Psoas muscle (tissue), 8 donors: Measurements from ENCODE around the gene PIPOX. TPM values are rescaled to one million over a fixed set of nuclear protein-coding genes. Genes with fewer than 3 reads are reported as not detected.
A peak's percentile ranks its signal among the peaks of the same experiment; 100 is the strongest.

ENCODE experiments used
- ATAC-seq, 4 donors: fragments of 200-7000 bp; cut with Tn5 transposase; one replicate each; pipeline ENCODE4 v1.9.1; 2020; ENCODE audit warnings: moderate library complexity in 3 of 4, mild to moderate bottlenecking in 2 of 4
- DNase-seq, 2 donors: peaks; one replicate each; pipeline ENCODE4 v3.0.0-alpha.2; 2020
- H3K27ac ChIP-seq: fragments of 200-600 bp; one replicate; pipeline ENCODE4 v1.8.0; 2022
- H3K27me3 ChIP-seq, 3 donors: fragments of 200-600 bp in 1 of 3; one replicate each; pipeline versions ENCODE4 v1.6.1 to v1.8.0; 2013 to 2022; ENCODE audit warnings: low read length in 2 of 3, mild to moderate bottlenecking in 2 of 3, moderate library complexity in 1 of 3; ENCODE audit not compliant: insufficient read depth in 3 of 3
- H3K36me3 ChIP-seq, 2 donors: fragments of 200-600 bp in 1 of 2; one replicate each; pipeline versions ENCODE4 v1.6.1 to v1.8.0; 2013 to 2022; ENCODE audit warnings: low read depth in 1 of 2, mild to moderate bottlenecking in 1 of 2, moderate library complexity in 1 of 2; ENCODE audit not compliant: insufficient read depth in 1 of 2
- H3K4me1 ChIP-seq: fragments of 200-600 bp; one replicate; pipeline ENCODE4 v1.8.0; 2022
- H3K4me3 ChIP-seq: fragments of 200-600 bp; one replicate; pipeline ENCODE4 v1.8.0; 2022; ENCODE audit warnings: mild to moderate bottlenecking
- H3K9me3 ChIP-seq: fragments of 200-600 bp; one replicate; pipeline ENCODE4 v1.8.0; 2022
- CTCF ChIP-seq: fragments of 200-600 bp; IDR thresholded peaks from one replicate; pipeline ENCODE4 v1.8.0; 2022; ENCODE audit warnings: antibody characterized with exemption
- WGBS, 3 donors: extraction: QIAGEN DNeasy Blood & Tissue Kit; methylation state at CpG; one replicate each; pipeline versions ENCODE4 v1.1.6 to v1.1.7; 2013; 5-methylcytosine and 5-hydroxymethylcytosine counted together
- intact Hi-C, 2 donors: fragments of 100-400 bp; cut with DNase I; formaldehyde crosslinking; loops; one replicate each; pipeline versions ENCODE4 v1.11.0 to v1.14.2; 2022
- polyA plus RNA-seq, 3 donors: library from polyadenylated mRNA; stranded (reverse); fragments of 200-250 nt; gene quantifications; one replicate each; pipeline ENCODE4 v1.2.3, GENCODE V29; 2013
- total RNA-seq, 4 donors: library from RNA; stranded (reverse); fragmentation: NEBNext Ultra II Directional in 2 of 4; extraction: Animal tissue kit (Norgen Biotek cat#: 25700) in 2 of 4; gene quantifications; one replicate each; pipeline versions ENCODE4 v1.2.1 to v1.2.4, GENCODE V29; 2021 to 2023
- donor health status: healthy with polysubstance abuse.
- donor health status: DM: no; HTN: no; CAD: no; lungs with moderate emphysema.
- donor health status: Bipolar disorder and iron deficiency.
- donor health status: healthy.
- donor health status: DM: yes; HTN: yes; CAD: no.
- donor health status: DM: no; HTN: no; CAD: no.
- donor health status: DM: no; HTN: no; CAD: no.
- donor health status: DM: yes; HTN: yes; CAD: no.

Gene PIPOX
- total and polyA plus RNA-seq, 7 donors = 0.17 to 3.6 (median 0.63) TPM; not detected in 1

GRCh38 chr17:29102741-29103181, 59.8 kb downstream of the PIPOX start:
- peaks cover 26% of the 10 kb centered on the region for H3K4me1 ChIP-seq
- intact Hi-C loops = no loop called here
- H3K36me3 ChIP-seq = peaks cover 4 to 98% of the 10 kb centered on the region in 2 donors
- no peaks in the 10 kb centered on the region for H3K27me3 ChIP-seq
- DNase-seq (peak; percentile 71 to 76), ATAC-seq (peak; percentile 72 to 87 (median 86))
- 30 to 46% (median 31%) methylated on average over 11 of the region's 11 CpGs for WGBS, 3 donors
- peak overlapping the region; percentile 83 for H3K27ac ChIP-seq
- H3K9me3 ChIP-seq = no peaks in the 10 kb centered on the region
- no peak for TF ChIP-seq CTCF
- no peak overlapping the region for H3K4me3 ChIP-seq

- Histone ChIP-seq H3K36me3 (peaks cover 4 to 98% of the 10 kb centered on the region in 2 donors), H3K4me1 (peaks cover 32% of the 10 kb centered on the region), H3K27me3 (no peaks in the 10 kb centered on the region), H3K27ac (peak overlapping the region; percentile 83), H3K9me3 (no peaks in the 10 kb centered on the region), H3K4me3 (no peak overlapping the region)
- no peak for DNase-seq
- TF ChIP-seq CTCF = no peak
- ATAC-seq = peak; percentile 4 to 26 (median 10)
- intact Hi-C loops = no loop called here
- WGBS, 3 donors = 53 to 70% (median 54%) methylated on average over 4 of the region's 4 CpGs
Measured at GRCh38 chr17:29103341-29103740, 60.4 kb downstream of the PIPOX start.

Other genes starting within 250 kb of the PIPOX start
- gene FAM222B, start 200.4 kb upstream of the PIPOX start, total RNA-seq = 10 to 100 TPM; 25.3 to 52.9 (median 36.0) TPM
- gene FAM222B, start 200.4 kb upstream of the PIPOX start, polyA plus RNA-seq = 10 to 100 TPM; 22.4 to 66.2 (median 32.2) TPM
- gene ERAL1, start 188.1 kb upstream of the PIPOX start, total RNA-seq = 10 to 100 TPM; 38.3 to 45.6 (median 43.4) TPM
- 10 to 100 TPM; 41.0 to 98.5 (median 58.8) TPM for gene ERAL1, start 188.1 kb upstream of the PIPOX start, polyA plus RNA-seq
- gene FLOT2, start 145.4 kb upstream of the PIPOX start, total RNA-seq = 10 to 100 TPM; 40.8 to 81.1 (median 43.9) TPM
- gene FLOT2, start 145.4 kb upstream of the PIPOX start, polyA plus RNA-seq = 10 to 100 TPM; 30.4 to 35.3 (median 34.0) TPM
- 1 to 10 TPM in 2 of 4 donors, under 1 TPM in 2; 0.48 to 2.1 (median 1.1) TPM for gene DHRS13, start 140.1 kb upstream of the PIPOX start, total RNA-seq
- gene DHRS13, start 140.1 kb upstream of the PIPOX start, polyA plus RNA-seq = 1 to 10 TPM; 1.1 to 2.7 (median 1.2) TPM
- 10 to 100 TPM; 22.3 to 28.6 (median 24.4) TPM for gene PHF12, start 91.6 kb upstream of the PIPOX start, total RNA-seq
- 10 to 100 TPM in 1 of 3 donors, 1 to 10 TPM in 2; 7.3 to 12.1 (median 7.7) TPM for gene PHF12, start 91.6 kb upstream of the PIPOX start, polyA plus RNA-seq
- gene SEZ6, start 37.1 kb upstream of the PIPOX start, total RNA-seq = not detected
- gene SEZ6, start 37.1 kb upstream of the PIPOX start, polyA plus RNA-seq = under 1 TPM in 1 of 3 donors, not detected in 2; 0.04 TPM
- 1,000 to 10,000 TPM in 2 of 4 donors, 100 to 1,000 TPM in 2; 770 to 1,274 (median 938) TPM for gene MYO18A, start 137.3 kb downstream of the PIPOX start, total RNA-seq
- 100 to 1,000 TPM; 142 to 538 (median 318) TPM for gene MYO18A, start 137.3 kb downstream of the PIPOX start, polyA plus RNA-seq
- not detected for gene CRYBA1, start 203.7 kb downstream of the PIPOX start, total RNA-seq
- not detected for gene CRYBA1, start 203.7 kb downstream of the PIPOX start, polyA plus RNA-seq